T1000 (cell line): ENCODE measurements around the gene ENTPD5.
"Not testable (repeated sequence)": the region's sequence is repeated elsewhere in the genome, so short reads cannot be mapped to it uniquely, and the experiment has no call there.

Experiments used
- DNase-seq: peaks from one replicate; lab custom pipeline; 2025; ENCODE audit warnings: mixed read lengths; lab: John Stamatoyannopoulos, UW

Gene ENTPD5

GRCh38 chr14:73943083-73943482 is 76.0 kb downstream of the ENTPD5 start:
- DNase-seq, result no peak

DNA sequence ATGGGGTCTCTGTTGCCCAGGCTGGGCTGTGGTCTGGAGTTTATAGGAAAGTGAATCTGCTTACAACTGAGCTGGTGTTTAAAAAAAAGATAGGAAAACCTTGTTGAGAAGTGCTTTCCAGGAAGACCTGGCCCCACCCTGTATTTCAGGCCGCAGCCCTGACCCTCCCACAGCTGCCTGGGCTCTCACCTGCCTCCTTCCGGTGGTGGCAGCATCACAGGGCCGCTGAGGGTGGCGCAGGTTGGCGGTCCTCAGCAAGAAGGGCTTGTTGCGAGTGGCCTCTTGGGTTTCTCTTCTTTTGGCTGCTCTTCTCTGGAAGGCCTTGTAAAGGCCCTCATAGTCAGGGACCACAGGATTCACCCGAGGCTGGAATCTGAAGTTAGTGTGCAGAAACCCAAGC is 76.9 kb downstream of the ENTPD5 start:
- DNase-seq, result no peak

- DNase-seq, result no peak
These were observed 82.1 kb downstream of the ENTPD5 start for GRCh38 chr14:73937012-73937411.

GRCh38 chr14:73936548-73936947 is 82.5 kb downstream of the ENTPD5 start:
- DNase-seq, result no peak

DNA sequence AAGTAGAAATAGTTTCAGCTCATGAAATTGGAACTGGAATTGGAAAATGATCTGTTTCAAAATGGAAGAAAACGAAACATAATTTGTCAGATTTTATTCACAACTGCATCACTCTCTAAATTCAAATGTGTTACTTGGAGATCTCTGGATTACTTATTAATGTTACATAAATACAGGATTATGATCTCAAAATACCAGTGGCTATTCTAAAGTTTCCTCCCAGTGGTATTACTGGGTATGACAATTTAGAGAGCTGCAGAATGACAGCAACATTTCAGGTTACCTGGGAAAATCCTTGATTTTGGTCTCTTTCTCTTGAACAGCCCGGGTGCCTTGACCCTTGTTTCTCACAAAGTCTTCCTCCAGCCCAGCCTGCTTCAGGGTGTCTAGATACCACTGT is 83.4 kb downstream of the ENTPD5 start:
- no peak for DNase-seq

GRCh38 chr14:73924337-73924736 is 94.8 kb downstream of the ENTPD5 start:
- no peak for DNase-seq

GRCh38 chr14:73919457-73919856 is 99.6 kb downstream of the ENTPD5 start:
- not testable (repeated sequence) for DNase-seq

- no peak for DNase-seq
These were observed 102.8 kb downstream of the ENTPD5 start for GRCh38 chr14:73916324-73916723.

- no peak for DNase-seq
These were observed 105.8 kb downstream of the ENTPD5 start for GRCh38 chr14:73913256-73913655.

DNA sequence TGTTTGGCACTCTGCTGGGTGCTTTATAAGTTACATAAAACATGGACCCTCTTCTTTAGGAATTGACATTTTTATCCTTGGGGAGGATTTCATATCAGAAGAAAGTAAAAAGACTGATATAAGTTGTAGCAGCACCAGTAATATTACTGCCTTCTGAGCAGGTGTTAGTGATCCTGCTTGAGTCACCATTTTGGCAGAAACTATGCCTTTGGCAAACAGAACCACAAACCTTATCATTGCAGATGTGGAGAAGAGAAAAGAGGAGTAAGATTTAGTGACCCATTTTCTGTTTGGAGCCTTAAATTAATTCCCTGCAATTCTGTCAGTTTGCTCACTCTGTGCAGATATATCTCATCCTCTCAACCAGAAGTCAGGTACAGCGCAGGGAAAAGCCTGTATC is 109.4 kb downstream of the ENTPD5 start:
- no peak for DNase-seq
